Thyroid gland (tissue), 4 donors: ENCODE data around the gene TBX2. TPM values are rescaled to one million over a fixed set of nuclear protein-coding genes. Genes with fewer than 3 reads are reported as not detected.

ENCODE experiments used
- DNase-seq, 2 donors: peaks; one replicate each; pipeline ENCODE4 v3.0.0-alpha.2; 2019
- H3K27ac ChIP-seq, 3 donors: fragments of 200-600 bp; sonication (generic); 1 replicate in 2 of 3; 2 replicates in 1 of 3; pipeline ENCODE4 v1.5.1; 2016 to 2019; ENCODE audit warnings: mild to moderate bottlenecking in 1 of 3, moderate library complexity in 1 of 3
- H3K27me3 ChIP-seq: fragments of 200-600 bp; sonication (generic); one replicate; pipeline ENCODE4 v1.5.1; 2019
- H3K36me3 ChIP-seq, 2 donors: fragments of 200-600 bp; sonication (generic); one replicate each; pipeline ENCODE4 v1.5.1; 2016 to 2019
- H3K4me1 ChIP-seq, 2 donors: fragments of 200-600 bp; sonication (generic); one replicate each; pipeline ENCODE4 v1.5.1; 2017 to 2019
- H3K4me3 ChIP-seq, 3 donors: fragments of 200-600 bp; sonication (generic); replicated peaks in 1 of 3; 1 replicate in 2 of 3; 2 replicates in 1 of 3; pipeline ENCODE4 v1.5.1; 2016; ENCODE audit warnings: mild to moderate bottlenecking in 1 of 3
- H3K9me3 ChIP-seq: fragments of 200-600 bp; sonication (generic); one replicate; pipeline ENCODE4 v1.5.1; 2017
- CTCF ChIP-seq, 6 experiments: fragments of 200-600 bp in 3 of 6; fragments of 450-650 bp in 3 of 6; sonication (generic) in 3 of 6; IDR thresholded peaks; one replicate each; pipeline ENCODE4 v1.5.1; 2016 to 2019; ENCODE audit warnings: antibody characterized with exemption in 6 of 6, mild to moderate bottlenecking in 2 of 6, inconsistent platforms in 1 of 6, moderate library complexity in 1 of 6
- POLR2A ChIP-seq, 2 donors: fragments of 450-650 bp; IDR thresholded peaks; one replicate each; pipeline ENCODE4 v1.6.1; 2017; ENCODE audit warnings: antibody characterized with exemption in 2 of 2, mild to moderate bottlenecking in 2 of 2, moderate library complexity in 1 of 2
- WGBS, 2 donors: methylation state at CpG; one replicate each; pipeline ENCODE4 v1.1.5; 2017; 5-methylcytosine and 5-hydroxymethylcytosine counted together
- intact Hi-C: fragments of 100-400 bp; cut with DNase I; formaldehyde crosslinking; loops from one replicate; pipeline ENCODE4 v1.15.1; 2023
- total RNA-seq, 4 donors: library from RNA; depleted of rRNA; stranded (reverse); fragments of >200 nt; gene quantifications; one replicate each; pipeline ENCODE4 v1.2.3, GENCODE V29; 2016

TBX2 gene
- total RNA-seq, 4 donors from 2014 or later = 5.3 to 20.2 (median 11.0) TPM

GRCh38 chr17:61442136-61442775 lies 42.6 kb downstream of the TBX2 start:
- H3K4me1 ChIP-seq = no peaks in the 10 kb centered on the region
- DNase-seq = no peak
- H3K36me3 ChIP-seq = no peaks in the 10 kb centered on the region
- 67 to 73% methylated on average over 4 of the region's 4 CpGs for WGBS, 2 donors
- no peak overlapping the region for H3K4me3 ChIP-seq
- intact Hi-C loops = no loop called here
- no peak for TF ChIP-seq CTCF (IDR thresholded peaks at IDR 0.05)
- no peaks in the 10 kb centered on the region for H3K27me3 ChIP-seq
- no peaks in the 10 kb centered on the region for H3K9me3 ChIP-seq
- H3K27ac ChIP-seq = no peak overlapping the region

GRCh38 chr17:61442878-61443474 lies 43.3 kb downstream of the TBX2 start:
- Histone ChIP-seq H3K4me3 (no peak overlapping the region), H3K4me1 (no peaks in the 10 kb centered on the region), H3K9me3 (no peaks in the 10 kb centered on the region), H3K27me3 (no peaks in the 10 kb centered on the region), H3K36me3 (no peaks in the 10 kb centered on the region), H3K27ac (no peak overlapping the region)
- intact Hi-C loops = no loop called here
- DNase-seq = no peak
- TF ChIP-seq POLR2A (IDR thresholded peaks at IDR 0.05) = no peak
- TF ChIP-seq CTCF (IDR thresholded peaks at IDR 0.05) = no peak
- WGBS, 2 donors = 55 to 73% methylated on average over 7 to 11 of the region's 11 CpGs

- no peaks in the 10 kb centered on the region for H3K27me3 ChIP-seq
- no peak overlapping the region for H3K4me3 ChIP-seq
- intact Hi-C loops = no loop called here
- no peaks in the 10 kb centered on the region for H3K36me3 ChIP-seq
- no peaks in the 10 kb centered on the region for H3K9me3 ChIP-seq
- no peak for DNase-seq
- WGBS, 2 donors = 84 to 91% methylated on average over 6 to 9 of the region's 18 CpGs
- no peak overlapping the region for H3K27ac ChIP-seq
- no peaks in the 10 kb centered on the region for H3K4me1 ChIP-seq
- TF ChIP-seq CTCF (IDR thresholded peaks at IDR 0.05) (no peak), POLR2A (IDR thresholded peaks at IDR 0.05) (no peak)
Measured at GRCh38 chr17:61443475-61443882, 43.8 kb downstream of the TBX2 start.

DNA sequence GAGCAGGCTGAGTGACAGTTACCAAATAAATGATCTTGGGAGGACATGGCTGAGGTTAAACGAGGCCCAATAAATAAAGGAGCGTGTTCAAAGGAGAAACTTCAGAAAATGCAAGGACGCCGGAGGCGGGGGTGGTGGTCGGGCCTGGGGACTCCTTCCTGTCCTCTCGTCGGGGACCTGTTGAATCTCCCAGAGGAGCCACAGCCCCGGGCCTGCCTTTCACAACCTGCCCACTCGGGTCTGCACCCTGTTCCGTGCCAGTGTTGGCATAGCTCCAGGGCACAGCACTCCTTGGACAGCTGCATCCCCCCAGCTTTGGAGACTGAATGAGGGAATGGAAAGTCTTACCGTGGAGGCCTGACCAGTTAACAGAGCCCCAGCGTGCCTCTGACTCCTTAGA lies 44.4 kb downstream of the TBX2 start:
- Histone ChIP-seq H3K4me3 (no peak overlapping the region), H3K4me1 (no peaks in the 10 kb centered on the region), H3K9me3 (no peaks in the 10 kb centered on the region), H3K27me3 (no peaks in the 10 kb centered on the region), H3K27ac (no peak overlapping the region), H3K36me3 (no peaks in the 10 kb centered on the region)
- intact Hi-C loops = no loop called here
- DNase-seq = no peak
- TF ChIP-seq POLR2A (IDR thresholded peaks at IDR 0.05) (no peak), CTCF (IDR thresholded peaks at IDR 0.05) (no peak)
- 82 to 85% methylated on average over 13 of the region's 13 CpGs for WGBS, 2 donors

DNA sequence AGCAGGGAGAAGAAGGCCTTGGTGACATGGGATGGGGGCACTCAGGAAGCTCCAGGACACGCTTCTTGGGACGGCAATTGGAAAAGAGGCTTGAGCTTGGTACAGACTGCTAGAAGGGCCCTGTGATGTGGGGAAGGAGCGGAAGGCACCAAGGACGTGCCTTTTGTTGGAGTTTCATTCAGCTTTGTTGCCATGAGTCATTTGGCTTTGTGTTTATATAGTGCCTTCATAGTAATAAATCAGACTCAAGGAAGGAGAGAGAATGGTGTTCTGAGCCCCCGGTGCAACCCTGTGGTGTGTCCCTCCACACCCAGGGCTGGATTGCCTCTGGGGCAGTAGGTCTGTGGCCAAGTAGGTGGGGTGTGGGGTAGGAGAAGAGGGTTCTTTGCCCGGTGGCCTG lies 45.2 kb downstream of the TBX2 start:
- intact Hi-C loops = no loop called here
- WGBS, 2 donors = 85% methylated on average over 6 of the region's 6 CpGs
- Histone ChIP-seq H3K27ac (no peak overlapping the region), H3K27me3 (no peaks in the 10 kb centered on the region), H3K4me1 (no peaks in the 10 kb centered on the region), H3K36me3 (no peaks in the 10 kb centered on the region), H3K9me3 (no peaks in the 10 kb centered on the region), H3K4me3 (no peak overlapping the region)
- TF ChIP-seq POLR2A (IDR thresholded peaks at IDR 0.05) = no peak
- TF ChIP-seq CTCF (IDR thresholded peaks at IDR 0.05) = no peak
- DNase-seq = no peak
